Stimulated activated CD4-positive, alpha-beta T cell treated with anti-CD3 and anti-CD28 coated beads, TNF-alpha, amount 100 ng/mL, for 48 hours (primary cell): ENCODE results near the gene CST11.

Experiments
- DNase-seq, 3 donors: peaks; one replicate each; pipeline ENCODE4 v3.0.0-alpha.2; 2020; ENCODE audit warnings: low read depth in 3 of 3

CST11 gene

DNA sequence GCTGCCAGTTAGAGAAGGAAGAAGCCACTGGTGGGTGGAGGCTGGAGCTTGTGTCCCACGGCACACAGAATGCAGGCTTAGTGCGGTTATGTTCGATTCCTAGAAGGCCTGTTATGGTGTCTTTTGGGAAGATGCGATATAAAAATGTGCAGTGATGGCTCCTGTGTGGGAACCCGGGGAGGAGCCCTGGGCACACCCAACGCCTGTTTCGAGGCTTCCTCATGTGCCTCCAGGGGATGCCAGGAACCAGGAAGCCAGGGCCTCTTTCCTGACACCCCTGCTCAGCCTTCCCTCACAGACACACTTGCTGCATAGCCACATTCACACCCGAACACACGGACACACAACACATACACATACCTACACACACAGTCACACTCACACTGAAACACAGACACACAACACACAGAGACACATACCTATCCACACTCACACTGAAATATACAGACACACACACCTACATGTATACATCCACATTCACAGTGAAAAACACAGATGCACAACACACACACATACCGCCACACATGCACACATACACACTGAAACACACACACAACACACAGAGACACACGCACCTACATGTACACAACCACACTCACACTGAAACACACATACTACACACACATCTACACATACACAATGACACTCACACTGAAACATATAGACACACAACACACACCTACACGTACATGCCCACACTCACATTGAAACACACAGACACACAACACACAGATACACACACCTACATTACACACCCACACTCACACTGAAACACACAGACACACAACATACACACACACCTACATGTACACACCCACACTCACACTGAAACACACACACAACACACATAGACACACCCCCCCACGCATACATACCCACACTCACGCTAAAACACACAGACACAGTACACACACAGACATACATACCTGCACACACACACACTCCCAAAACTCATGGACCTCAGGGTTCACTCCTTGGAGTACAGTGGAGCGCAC, 1.2 kb upstream of the CST11 start:
- no peak for DNase-seq

DNA sequence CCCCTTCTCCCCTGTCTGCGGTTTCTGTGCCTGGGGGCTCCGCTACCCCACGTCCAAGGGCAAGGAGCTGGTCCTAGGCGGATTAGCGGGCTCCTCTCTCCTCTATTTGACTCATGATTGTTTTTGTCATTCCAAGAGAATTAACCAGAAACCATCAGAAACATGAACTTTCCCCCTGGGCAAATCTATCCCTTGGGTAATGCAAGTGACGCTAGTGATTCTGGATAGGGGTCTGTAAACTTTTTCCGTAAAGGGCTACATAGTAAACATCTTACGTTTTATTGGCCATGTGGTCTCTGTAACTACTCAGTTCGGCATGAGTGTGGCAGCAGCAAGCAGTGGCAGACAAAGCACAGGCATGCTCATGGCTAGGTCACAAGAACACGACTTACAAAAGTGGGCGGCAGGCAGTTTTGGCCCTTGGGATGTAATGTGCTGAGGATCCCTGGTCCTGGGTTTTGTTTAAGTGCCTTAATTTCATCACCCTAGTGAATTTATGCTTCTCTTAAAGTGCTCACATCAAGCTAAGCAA, 654 bp downstream of the CST11 start:
- DNase-seq = no peak

DNA sequence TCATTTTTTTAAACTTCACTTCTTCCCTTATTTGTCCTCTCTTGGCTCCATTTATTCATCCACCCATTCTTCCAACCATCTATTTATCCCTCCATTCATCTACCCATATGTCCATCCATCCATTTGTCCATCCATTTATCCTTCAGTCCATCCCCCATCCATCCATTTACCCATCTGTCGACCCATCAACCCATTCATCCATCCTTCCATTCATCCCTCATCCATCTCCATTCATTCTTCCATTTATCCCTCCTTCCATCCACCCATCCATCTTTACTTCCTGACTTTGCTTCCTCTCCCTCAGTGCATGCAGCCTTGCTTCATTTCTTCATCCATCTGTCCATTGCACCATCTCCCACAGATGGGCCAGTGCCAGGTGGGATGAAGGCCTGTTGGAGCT, 1.8 kb downstream of the CST11 start:
- DNase-seq = no peak

DNA sequence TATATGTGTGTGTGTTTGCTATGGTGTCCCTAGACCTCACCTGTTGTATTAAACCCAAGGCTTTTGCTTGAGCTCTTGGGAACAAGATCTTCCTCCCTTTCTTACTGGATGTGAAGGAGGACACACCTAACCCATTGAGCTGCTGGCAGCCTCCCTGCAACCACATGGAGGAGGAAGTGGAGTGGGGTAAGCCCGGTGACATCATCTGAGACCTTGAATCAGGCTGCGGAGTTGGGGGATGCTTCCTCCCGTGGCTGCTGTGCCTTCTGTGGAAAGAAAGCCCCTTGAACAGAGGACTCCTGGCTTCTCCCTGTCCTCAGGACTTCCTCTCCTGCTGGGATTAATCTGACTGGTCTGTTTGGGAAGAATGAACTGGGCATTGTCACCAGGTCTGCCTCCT, 3.3 kb downstream of the CST11 start:
- no peak for DNase-seq

DNA sequence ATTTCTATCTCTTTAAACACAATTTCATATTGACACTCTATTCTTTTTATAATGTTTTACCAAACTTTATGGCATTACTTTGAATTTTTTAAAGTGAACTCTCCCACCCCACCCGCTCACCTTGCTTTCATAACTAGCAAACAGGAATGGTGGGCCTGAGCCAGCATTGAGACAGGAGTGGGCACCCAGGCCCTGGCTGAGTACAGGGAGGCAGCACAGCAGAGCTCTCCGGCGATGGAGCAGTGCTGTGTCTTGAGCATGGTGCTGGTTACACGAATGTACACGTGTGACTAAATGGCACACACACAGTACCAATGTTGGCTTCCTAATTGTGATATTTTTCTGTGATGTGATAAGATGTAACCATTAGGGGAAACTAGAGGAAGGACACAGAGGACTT, 4.5 kb downstream of the CST11 start:
- DNase-seq = no peak

DNA sequence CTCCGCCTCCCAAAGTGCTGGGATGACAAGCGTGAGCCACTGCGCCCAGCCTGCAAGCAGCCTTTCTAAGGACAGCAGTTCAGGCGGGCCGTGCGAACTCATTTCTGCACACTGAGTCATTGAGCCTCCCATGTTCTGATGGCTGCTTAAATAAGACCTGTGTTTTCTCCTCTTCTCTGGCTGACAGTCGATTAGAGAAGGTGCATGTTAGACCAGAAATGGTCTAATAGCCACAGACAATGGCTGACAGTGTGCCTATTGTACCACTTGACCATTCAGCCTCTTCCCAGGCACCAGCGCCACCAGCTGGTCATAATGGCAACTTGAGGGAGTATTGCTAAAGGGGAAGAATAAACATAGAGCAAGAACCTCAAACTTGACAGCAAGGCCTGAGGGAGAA, 6.2 kb downstream of the CST11 start:
- peak in 2 of 3 donors; percentile 8 for DNase-seq

DNA sequence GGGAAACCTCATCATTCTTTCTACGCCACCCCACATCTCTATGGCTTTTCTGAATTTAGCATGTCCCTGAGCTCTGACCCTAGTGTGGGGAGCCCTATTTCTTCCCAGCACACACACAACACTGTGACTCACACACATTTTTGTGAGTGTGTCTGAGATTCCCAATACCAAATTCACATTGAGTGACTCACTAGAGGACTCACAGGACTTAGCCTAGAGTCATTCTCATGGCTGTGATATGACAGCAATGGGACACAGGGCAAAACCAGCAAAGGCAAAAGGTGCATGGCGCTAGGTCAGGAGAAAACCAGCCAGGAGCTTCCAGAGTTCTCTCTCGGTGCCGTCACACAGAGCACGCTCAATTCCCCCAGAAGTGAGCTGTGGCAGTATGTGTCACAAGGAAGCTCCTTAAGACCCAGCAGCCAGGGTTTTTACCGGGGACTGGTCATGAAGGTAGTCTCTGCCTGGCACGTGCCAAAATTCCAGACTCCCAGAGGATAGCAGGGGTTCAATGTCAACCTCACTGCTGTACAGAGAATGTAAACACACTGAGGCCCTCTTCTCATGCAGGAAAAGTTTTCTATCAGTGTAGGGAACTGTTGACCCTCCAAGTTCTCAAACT, 7.0 kb downstream of the CST11 start:
- DNase-seq = no peak

DNA sequence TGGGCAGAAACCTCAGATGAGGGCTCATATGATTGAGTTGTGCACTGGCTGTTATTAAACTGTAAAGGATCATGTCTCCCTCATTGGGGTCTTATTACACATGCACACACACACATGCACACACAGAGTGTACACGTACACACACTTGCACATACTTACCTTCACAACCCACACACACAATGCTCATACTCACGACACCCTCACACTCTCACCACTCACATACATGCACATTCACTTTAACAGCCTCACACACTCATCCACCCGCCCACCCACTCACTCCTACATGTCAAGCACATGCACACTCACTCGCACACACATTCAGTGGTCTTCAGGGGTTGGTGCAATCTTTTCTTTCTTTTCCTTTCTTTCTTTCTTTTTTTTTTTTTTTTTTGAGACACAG, 7.8 kb downstream of the CST11 start:
- no peak for DNase-seq

DNA sequence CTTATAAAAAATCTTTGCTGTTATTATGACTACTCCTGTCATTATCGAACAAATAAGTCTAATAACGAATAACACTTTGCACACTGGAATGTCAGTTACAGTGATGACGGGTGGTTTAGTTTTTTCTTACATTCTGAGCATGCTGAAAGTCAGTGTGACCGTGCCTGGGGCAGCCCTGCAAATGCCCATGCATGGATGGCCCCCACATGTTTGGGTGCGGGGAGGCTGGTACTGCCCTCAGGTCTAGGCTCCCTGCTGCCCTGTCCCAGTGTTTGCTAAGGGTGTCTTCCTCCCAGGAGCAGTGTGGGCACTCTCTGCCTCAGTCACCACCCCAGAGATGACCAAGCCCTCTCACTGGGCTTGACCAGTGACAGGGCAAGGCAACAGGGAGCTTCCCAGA, 10.2 kb downstream of the CST11 start:
- no peak for DNase-seq

DNA sequence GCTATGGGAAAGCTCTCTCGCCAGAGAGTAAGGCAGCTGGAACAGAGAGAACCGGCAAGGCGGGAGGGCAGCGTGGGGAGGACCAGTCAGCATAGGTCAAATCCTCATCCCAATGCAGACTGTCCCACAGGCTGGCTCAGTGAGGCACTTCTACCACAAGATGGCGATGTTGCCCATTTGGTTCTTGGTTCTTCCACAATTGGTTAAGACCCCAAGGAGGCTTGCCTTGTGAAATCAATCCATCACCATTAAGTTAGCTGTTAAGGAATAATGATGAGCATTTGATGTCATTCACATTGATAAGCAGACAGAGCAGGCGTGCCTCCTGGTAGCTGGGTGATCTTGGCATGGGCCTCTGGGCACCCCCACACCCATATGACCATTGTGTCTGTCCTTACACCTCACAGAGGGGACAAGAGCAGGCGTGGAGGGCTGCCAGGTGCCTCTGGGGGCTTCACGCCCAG, 10.8 kb downstream of the CST11 start:
- DNase-seq = peak; percentile 31 to 45 (median 39)

DNA sequence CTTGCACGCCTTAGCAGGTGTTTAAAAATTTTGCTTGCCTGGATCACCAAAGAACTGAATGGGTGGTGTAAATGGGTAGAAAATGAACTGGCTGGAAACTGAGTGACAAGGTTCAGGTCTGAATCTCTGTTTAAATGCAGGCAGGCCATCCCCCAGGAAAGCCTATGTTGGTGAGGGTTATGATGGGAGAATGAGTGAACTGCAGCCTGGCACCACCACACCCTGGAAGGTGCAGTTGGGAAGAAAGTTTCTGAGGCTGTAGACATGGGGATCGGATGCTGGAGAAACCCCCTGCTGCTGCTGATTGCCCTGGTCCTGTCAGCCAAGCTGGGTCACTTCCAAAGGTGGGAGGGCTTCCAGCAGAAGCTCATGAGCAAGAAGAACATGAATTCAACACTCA, 12.7 kb downstream of the CST11 start:
- no peak for DNase-seq

DNA sequence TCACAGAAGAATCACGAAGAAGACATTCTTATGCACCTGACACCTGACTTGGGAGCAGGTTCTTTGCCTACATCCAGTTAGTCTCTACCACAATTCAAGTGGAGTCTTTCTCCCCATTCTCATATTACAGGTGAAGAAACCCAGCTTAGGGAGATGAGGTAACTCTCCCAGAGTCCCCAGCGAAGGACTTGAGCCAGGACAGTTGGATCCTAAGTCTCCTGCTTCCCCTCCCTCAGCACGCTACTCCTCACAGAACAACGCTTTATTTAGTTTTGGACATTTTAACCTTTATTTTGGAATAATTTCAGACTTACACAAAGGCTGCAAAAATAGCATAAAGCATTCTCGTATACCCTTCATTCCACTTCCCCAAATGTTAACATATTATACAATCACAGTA, 14.0 kb downstream of the CST11 start:
- no peak for DNase-seq

DNA sequence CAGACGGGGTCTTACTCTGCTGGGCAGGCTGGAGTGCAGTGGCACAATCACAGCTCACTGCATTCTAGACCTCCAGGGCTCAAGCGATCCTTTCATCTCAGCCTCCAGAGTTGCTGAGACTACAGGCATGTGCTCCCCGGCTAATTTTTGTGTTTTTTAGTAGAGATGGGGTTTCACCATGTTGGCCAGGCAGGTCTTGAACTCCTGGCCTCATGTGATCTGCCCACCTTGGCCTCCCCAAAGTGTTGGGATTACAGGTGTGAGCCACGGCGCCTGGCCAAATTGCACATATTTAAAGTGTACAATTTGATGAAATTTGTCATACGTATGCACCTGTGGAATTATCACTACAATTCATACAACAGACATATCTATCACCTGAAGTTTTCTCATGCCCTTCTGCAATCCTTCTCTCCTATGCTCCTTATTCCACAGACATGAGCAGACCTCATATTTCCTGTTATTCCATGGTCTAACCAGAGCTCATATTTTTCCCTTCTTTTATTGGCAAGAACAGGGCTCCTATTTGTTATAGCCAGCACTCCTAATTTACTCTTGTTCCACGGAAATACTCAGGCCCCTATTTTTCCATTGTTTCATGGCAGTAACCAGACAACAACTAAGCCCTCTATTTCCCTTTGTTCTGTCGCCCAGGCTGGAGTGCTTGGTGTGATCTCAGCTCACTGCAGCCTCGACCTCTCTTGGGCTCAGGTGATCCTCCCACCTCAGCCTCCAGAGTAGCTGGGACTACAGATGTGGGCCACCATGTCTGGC, 15.4 kb downstream of the CST11 start:
- DNase-seq = no peak

DNA sequence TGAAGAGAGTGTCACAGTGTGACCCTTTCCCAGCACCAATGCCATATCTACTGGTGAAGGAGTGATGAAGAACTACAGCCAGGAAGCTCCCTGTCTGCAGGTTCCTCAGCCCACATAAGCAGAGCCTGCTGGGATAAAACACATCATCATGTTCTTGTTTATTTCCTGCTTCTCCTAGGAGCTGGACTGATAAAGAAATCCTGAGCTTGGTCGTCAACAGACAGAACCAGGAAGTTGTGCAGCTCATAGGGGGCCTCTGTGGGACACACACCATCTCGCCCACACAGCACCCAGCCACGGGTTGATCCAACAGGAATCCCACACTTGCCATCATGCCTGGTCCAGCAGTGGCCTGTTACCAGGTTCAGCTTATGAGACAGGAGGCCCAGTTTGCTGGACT, 16.0 kb downstream of the CST11 start:
- DNase-seq = no peak

DNA sequence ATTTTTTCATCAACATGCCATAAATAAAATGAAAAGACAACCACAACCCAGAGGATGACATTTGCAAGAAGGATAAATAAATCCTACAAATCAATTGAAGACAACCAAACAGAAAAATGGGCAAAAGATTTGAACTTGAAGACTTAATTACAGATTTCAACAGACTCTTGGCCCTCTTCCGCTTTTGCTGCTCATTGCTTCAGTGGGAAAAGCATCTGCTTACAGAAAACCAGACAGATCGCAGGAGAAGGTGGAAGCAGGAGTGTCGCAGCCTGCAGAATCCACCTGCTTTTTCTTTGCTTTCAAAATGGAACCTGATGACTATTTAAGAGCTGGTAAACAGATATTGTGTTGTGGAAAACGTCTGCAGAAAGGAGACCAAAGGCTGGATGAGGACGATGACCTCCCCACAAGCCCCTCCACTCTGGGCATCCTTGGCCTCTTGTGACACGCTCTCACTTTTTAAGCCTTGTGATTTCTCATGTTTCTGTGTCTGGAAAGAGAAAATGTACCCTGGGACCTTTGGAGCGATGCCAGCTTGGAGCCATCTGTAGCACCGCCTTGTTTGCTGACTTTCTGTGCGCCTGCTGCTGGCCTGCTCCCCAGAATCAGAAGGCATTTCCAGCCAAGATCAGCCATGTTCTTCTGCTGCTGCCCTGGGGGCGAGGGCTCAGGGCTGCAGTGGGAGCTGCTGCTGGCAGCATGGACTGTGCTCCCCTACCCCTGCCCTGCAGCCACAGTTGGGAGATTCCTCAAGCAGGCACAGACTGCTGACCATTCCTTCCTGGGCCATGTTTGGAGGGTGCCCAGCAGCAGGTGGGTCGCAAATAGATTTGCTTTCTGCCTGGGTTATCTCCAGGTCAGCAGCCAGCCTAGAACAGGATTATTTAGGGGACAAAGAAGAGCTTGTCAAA, 16.8 kb downstream of the CST11 start:
- DNase-seq = no peak

DNA sequence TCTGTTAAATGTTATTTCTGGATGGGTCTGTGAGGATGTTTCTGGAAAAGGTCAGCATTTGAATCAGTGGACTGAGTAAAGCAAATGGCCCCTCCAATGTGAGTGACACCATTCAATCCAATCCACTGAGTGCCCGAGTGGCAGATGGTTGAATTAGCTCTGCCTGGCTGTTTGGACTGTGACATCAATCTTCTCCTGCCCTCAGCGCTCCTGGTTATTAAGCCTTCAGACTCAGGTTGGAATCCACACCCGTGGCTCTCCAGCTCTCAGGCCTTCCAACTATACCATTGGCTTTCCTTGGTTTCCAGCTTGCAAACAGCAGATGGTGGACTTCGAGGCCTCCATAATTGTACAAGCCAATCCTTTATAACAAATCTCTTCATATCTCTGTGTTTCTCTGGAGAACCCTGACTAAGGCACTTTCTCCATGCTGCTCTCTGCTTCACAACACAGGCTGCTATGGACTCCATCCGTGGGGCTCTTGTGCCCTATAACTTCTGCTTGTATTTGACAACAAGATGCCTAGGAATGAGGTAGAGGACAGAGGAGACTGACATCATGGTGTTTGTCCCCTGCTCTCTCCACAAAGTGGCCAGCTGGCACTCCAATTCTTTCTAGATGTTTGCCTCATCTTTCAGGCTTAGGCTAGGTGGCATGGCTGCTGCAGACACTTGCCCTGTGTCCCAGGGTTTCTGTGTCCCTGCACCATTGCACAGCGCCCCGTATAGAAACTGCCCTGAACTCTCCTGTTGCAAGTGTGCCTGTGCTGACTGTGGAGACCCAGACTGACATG, 18.0 kb downstream of the CST11 start:
- DNase-seq = no peak

DNA sequence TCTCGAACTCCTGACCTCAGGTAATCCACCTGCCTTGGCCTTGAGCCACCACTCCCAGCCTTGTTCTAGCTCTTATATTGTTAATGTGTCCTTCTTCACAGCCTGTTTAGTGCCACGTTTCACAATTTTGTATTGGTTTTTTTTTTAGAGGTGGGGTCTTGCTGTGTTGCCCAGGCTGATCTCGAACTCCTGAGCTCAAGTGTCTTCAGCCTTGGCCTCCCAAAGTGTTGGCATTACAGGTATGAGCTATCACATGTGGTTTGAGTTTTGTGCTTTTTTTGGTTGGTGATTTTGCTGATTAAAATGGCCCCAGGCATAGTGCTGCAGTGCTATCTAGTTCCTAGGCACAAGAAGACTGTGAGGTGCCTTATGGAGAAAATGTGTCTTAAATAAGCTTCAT, 19.0 kb downstream of the CST11 start:
- DNase-seq = no peak

DNA sequence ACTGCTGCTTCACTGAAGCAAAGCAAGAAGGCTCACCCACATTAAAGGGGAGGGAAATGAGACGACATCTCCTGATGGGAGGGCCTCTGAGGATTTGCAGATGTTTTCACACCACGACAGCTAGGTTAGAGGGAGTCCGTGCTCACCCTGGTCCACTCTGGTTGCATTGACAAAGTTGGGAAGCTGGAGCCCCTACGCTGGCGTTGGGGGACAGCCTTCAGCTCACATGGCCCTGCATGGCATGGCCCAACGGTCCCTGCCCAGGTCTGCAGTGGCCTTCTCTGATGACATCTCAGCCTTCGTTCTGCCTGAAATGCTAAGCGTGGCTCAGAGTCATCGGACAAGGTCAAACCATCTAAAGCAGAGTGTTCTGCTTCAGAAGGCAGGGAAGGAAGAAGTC, 27.5 kb downstream of the CST11 start:
- DNase-seq = no peak

DNA sequence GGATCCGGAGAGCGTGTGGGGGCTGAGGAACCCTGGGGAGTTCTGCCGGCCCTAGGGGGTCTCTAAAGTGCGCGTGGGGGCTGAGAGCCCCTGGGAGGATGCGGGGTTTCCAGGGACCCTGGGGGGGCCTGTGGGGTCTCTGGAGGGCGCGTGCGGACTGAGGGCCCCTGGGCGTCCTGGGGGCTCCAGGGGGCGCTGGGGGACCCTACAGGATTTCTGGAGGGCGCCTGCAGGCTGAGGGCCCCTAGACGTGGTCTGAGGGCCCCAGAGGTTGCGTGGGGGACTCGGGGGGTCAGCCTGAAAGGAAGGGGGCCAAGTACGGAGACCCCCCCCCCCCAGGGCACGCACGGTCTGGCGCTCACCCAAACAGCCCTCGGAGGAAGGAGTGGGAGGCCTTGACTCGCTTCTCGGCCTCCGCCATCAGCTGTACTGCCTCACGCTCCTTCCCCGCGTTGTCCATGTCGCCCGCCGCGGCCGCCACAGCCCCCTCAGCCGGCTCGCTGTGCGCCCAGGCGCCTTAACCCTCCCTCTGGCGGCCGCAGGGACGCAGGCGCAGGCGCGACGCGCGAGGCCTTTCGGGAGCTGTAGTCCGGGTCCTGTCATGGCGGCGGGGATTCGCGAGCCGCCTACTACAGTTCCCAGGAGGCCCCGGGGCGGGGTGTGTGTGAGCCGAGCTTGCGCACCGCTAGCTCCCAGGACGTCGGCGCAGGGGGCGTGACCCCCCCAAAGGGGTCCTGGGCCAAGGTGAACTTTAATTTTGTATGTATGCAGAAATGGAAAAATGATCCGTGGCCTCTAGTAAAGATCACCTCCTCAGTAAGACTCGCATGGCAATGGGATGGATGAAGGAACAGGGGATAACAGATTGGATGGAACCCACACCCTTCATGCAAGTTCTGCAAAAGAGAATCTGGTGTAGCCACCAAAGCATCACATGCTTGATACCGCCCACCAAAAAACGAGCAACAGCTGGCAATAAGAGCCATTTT, 31.4 kb downstream of the CST11 start, which contains the start of gene NAPB:
TSS of gene NAPB (minus strand) at position 546 of the 989 bp plus-strand sequence. CDS start at position 460, 86 bp downstream.
- peak; percentile 86 to 88 (median 86) for DNase-seq
